GM21576 (cell line): Measurements from ENCODE around the gene GMEB1.
"Not testable (repeated sequence)": the region's sequence is repeated elsewhere in the genome, so short reads cannot be mapped to it uniquely, and the experiment has no call there.

ENCODE experiments used
- ATAC-seq: cut with Tn5 transposase; IDR thresholded peaks from one replicate; pipeline ENCODE4 v1.9.1; 2021; ENCODE audit warnings: mild to moderate bottlenecking, moderate library complexity; ENCODE audit not compliant: unreplicated experiment

Gene GMEB1

GRCh38 chr1:28750330-28750729 is 81.7 kb downstream of the GMEB1 start:
- no peak for ATAC-seq

DNA sequence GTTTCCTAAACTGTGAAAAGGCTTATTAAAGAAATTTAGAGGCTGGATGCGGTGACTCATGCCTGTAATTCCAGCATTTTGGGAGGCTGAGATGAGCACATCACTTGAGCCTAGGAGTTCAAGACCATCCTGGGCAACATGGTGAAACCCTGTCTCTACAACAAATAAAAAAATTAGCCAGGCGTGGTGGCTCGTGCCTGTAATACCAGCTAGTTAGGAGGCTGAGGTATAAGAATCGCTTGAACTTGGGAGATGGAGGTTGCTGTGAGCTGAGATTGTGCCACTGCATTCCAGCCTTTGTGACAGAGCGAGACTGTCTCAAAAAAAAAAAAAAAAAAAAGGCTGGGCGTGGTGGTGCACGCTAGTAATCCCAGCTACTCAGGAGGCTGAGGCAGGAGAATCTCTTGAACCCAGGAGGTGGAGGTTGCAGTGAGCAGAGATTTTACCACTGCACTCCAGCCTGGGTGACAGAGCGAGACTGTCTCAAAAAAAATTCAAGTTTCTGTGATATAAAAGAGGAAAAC is 82.2 kb downstream of the GMEB1 start:
- not testable (repeated sequence) for ATAC-seq

DNA sequence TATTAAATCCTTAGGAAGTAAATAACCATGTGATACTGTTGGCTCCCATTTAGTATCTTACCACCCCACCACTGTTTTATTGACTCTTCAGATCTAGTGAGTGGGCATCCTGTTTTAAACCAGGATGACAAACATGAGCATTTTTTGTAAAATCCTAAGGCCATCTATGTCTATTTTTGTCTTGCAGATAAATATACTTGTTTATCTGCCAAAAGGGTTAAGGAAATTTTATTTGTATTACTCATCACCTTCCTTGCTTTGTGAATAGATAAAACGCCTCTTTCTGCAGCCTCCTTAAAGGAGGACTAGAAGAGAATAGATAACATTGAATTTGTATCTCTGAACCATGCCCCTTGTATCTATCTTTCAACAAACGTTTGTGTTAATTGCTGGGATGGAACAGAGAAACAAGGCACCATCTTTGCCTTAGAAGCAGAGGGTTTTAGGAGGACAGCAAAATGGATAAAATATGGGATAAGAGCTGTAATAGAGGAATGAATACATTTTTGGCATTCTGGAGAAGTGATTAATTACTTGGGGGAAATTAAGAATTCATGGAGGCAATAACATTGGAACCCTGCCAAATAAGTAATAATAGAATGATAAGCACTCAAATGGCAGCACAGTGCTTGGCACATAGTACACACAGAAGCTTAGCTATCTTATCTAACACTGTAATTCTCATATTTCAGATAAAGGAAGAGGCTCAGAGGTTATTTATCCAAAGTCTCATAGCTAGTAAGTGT is 82.9 kb downstream of the GMEB1 start:
- no peak for ATAC-seq

DNA sequence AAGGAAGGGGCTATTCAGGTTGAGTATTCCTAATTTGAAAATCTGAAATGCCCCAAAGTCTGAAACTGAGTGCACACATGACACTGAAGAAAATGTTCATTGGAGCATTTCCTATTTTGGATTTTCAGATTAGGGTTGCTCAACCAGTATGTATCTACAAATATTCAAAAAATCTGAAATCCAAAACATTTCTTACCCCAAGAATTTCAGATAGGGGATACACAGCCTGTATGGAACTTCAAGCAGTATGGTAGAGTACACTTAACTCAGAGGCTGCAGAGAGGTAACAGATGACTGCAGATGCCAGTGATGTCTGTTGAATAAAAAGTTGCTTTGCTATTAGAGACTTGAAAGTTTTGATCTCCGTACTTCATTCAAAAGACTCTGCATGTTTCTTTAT is 87.1 kb downstream of the GMEB1 start:
- ATAC-seq, result no peak

DNA sequence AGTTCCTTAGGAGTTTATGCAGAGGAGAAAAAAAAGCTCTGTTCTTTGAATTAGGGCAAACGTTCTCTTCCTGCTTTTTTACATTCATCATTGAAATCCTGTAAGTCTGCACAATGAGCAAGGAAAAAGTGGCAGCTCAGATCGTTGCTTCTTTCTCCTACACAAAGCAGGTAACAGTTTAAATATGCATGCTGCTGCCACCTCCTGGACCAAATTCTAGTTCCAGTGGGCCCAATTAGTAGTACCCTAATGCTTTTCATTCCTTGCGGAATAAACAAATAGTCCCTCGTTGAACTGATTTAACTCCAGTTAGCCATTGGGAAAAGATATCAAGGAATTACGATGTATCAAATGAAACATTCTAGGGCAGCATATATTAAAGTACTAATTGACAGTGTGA is 88.3 kb downstream of the GMEB1 start:
- ATAC-seq, result no peak

DNA sequence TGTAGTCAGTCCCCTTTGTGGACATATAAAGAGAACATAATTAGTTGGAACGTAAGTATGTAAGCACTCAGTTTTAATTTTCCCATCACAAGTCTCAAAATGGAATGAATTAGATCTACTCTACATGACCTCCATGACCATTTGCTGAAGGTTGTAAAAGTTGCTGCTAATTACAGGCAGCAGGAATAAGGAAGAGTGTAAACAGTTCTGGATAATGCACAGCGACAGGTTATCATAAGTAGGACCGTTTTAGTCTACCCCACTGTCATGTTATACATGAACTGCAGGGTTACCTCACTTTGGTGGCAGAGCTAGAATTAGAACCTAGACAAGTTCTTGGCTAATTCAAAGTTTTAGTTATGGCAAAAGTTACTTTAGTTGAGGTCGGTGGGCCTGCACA is 89.8 kb downstream of the GMEB1 start:
- ATAC-seq, result no peak

DNA sequence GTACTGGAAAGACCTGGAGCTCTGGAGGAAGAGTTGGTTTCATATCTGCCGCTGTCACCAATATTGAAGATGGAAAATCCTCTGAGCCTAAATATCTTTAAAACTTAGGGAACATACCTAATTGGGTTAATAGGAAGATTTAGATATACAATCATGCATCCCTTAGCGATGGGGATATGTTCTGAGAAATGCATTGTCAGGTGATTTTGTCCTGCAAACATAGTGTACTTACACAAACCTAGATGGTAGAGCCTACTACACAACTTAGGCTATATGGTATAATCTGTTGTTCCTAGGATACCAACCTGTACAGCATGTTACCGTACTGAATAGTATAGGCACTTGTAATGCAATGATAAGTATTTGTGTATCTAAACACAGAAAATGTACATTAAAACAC is 90.7 kb downstream of the GMEB1 start:
- no peak for ATAC-seq

DNA sequence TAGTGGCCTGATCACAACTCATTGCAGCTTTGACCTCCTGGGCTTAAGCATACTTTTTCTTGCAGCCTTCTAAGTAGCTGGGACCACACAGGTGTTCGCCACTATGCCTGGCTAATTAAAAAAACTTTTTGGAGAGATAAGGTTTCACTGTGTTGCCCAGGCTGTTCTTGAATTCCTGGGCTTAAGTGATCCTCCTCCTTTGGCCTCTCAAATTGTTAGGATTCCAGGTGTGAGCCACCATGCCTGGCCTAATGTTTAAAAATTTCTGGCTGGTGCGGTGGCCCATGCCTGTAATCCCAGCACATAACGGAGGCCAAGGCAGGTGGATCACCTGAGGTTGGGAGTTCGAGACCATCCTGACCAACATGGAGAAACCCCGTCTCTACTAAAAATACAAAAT is 92.6 kb downstream of the GMEB1 start:
- no peak for ATAC-seq

- no peak for ATAC-seq
Measured at GRCh38 chr1:28766532-28767183, 98.1 kb downstream of the GMEB1 start.
